Measurements from ENCODE around the gene SNRPA. TPM values are rescaled to one million over a fixed set of nuclear protein-coding genes. Genes with fewer than 3 reads are reported as not detected.

The SNRPA gene
- total and polyA plus RNA-seq, 4 donors: 26.7 to 49.1 (median 43.8) TPM

DNA sequence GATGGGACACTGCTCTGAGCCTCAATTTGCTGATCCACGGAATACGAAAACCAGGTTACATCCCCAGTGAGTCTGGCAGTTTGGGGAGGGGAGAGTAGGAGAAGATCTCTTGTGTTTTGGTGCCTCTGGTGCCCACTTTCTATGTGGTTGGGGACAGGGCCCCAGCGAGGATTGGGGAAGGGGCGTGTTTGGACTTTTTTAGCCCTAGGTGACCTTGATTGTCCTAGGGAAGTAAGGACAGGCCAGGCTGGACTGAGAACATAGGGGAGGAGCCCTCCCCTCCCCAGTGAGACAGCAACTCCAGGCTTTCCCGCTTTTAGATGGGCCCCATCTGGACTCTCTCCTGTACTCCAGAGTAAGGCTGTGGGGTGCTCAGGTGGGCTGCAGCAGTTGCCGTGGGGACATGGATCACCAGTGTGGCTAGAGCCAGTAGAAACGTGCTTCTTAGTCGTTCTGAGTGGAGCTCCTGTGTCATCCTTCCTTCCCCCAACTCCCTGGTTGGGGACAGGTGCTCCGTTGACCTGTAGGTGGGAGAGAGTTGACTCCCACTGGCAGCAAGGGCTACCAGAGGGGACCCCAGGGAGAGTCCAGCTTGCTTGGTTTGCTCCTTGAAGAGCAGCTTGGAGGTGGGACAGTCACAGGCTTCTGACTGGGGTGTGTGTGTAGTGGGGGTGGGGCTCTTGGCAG lies 52.3 kb downstream of the SNRPA start:
- 45 to 60% methylated on average over 9 of the region's 9 CpGs for WGBS, 2 donors
- intact Hi-C loops (cut with DNase I): loop anchor here in 1 of 2 donors (10.0 kb wide), 1 partner anchor 359 kb away; the partner anchor contains the start of gene SERTAD3
- DNase-seq (peak in 1 of 2 donors; percentile 75), ATAC-seq (ENCODE audit: low FRiP score) (no peak)
- Histone ChIP-seq H3K36me3 (ENCODE audit: control insufficient read depth in 1 of 2, insufficient read depth in 2 of 2, low read length in 1 of 2) (peaks cover 0 to 4% of the 10 kb centered on the region in 2 donors), H3K4me1 (ENCODE audit: control insufficient read depth in 1 of 2, insufficient read depth in 2 of 2, low read length in 2 of 2) (no peaks in the 10 kb centered on the region), H3K9me3 (ENCODE audit: control insufficient read depth, low read length) (no peaks in the 10 kb centered on the region), H3K4me3 (ENCODE audit: low read length in 2 of 2) (no peak overlapping the region), H3K27ac (ENCODE audit: low read depth in 1 of 2, low read length in 2 of 2) (peak overlapping the region in 1 of 2 donors; percentile 6), H3K27me3 (ENCODE audit: control insufficient read depth in 1 of 2, insufficient read depth in 2 of 2, low read length in 1 of 2) (no peaks in the 10 kb centered on the region)

DNA sequence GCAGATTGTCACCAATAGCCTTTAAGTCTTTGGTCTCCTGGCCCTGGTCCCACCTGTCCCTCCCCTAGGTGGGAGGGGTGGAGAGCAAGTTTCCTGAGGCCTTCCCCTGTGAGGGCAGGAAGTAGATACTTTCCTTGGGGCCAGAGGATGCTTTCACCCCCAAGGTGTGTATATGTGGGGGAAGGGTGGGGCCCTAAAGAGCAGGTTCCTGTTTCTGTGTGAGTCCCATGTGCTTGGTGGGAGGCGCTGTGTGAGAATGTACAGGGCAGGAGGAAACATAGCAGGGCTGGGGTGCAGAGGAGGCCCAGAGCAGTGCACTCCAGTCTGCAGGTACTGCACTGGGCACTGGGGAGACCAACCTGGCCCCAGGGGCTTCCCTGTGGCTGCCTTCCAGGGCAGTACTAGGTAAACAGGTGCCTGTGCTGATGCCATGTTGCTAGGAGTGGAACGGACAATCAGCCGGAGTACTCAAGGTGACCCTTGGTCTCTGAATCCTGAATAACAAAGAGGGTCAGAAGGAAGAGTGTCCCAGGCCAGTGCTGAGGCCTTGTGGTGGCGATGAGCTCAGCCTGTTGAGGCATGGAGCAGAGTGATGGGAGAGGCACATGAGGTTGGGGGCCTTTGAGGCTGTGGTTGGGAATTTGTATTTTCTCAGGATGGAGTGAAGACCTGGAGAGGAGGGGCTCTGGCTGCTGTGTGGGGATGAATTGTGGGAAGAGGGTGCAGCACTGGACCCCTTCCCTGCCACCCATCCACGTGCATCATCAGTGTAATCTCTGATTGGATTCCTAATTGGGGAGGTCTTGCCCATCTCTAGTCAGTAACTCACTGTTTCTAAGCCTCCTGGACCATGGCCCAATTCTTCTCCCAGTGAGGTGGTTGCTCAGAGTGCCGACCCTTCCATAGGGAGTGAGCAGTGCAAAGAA lies 53.1 kb downstream of the SNRPA start:
- Histone ChIP-seq H3K27me3 (ENCODE audit: control insufficient read depth in 1 of 2, insufficient read depth in 2 of 2, low read length in 1 of 2) (no peaks in the 10 kb centered on the region), H3K4me3 (ENCODE audit: low read length in 2 of 2) (no peak overlapping the region), H3K9me3 (ENCODE audit: control insufficient read depth, low read length) (no peaks in the 10 kb centered on the region), H3K36me3 (ENCODE audit: control insufficient read depth in 1 of 2, insufficient read depth in 2 of 2, low read length in 1 of 2) (peaks cover 0 to 6% of the 10 kb centered on the region in 2 donors), H3K27ac (ENCODE audit: low read depth in 1 of 2, low read length in 2 of 2) (no peak overlapping the region), H3K4me1 (ENCODE audit: control insufficient read depth in 1 of 2, insufficient read depth in 2 of 2, low read length in 2 of 2) (no peaks in the 10 kb centered on the region)
- peak in 1 of 2 donors; percentile 54 for DNase-seq
- intact Hi-C loops (cut with DNase I): loop anchor here in 1 of 2 donors (10.0 kb wide), 1 partner anchor 359 kb away; the partner anchor contains the start of gene SERTAD3
- no peak for ATAC-seq (ENCODE audit: low FRiP score)
- WGBS, 2 donors: 66 to 67% methylated on average over 6 of the region's 6 CpGs

DNA sequence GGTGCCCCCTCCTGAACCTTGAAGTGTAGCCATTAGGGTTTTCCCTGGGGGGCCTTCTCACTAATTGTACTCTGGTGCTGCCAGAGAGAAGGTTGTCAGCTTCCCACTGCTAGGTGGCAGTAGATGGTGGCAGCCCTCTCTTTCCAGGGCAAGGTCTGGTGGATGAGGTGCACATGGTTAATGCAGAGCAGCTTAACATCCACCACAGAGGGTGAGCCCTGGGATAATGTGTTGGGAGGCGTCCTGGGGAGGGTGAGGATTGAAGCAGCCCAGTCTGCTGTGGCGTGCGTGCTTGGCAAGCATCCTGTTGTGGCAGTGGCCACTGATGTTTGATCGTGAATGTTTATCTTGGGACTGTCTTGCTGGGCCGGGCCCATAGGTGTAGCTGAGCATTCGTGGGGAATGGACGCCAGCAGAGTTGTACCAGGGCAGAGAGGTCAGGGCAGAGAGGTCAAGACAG lies 53.8 kb downstream of the SNRPA start:
- Histone ChIP-seq H3K4me1 (ENCODE audit: control insufficient read depth in 1 of 2, insufficient read depth in 2 of 2, low read length in 2 of 2) (no peaks in the 10 kb centered on the region), H3K4me3 (ENCODE audit: low read length in 2 of 2) (no peak overlapping the region), H3K27ac (ENCODE audit: low read depth in 1 of 2, low read length in 2 of 2) (peak overlapping the region in 1 of 2 donors; percentile 22), H3K27me3 (ENCODE audit: control insufficient read depth in 1 of 2, insufficient read depth in 2 of 2, low read length in 1 of 2) (no peaks in the 10 kb centered on the region), H3K9me3 (ENCODE audit: control insufficient read depth, low read length) (no peaks in the 10 kb centered on the region), H3K36me3 (ENCODE audit: control insufficient read depth in 1 of 2, insufficient read depth in 2 of 2, low read length in 1 of 2) (peaks cover 0 to 6% of the 10 kb centered on the region in 2 donors)
- WGBS, 2 donors: 1 to 8% methylated on average over 7 of the region's 7 CpGs
- ATAC-seq (ENCODE audit: low FRiP score): no peak
- intact Hi-C loops (cut with DNase I): loop anchor here (5.0 to 10.0 kb wide), 2 partner anchors 143 to 360 kb away; partner anchors contain the start of gene SERTAD3 (in 1 of the 2)
- peak in 1 of 2 donors; percentile 54 for DNase-seq

DNA sequence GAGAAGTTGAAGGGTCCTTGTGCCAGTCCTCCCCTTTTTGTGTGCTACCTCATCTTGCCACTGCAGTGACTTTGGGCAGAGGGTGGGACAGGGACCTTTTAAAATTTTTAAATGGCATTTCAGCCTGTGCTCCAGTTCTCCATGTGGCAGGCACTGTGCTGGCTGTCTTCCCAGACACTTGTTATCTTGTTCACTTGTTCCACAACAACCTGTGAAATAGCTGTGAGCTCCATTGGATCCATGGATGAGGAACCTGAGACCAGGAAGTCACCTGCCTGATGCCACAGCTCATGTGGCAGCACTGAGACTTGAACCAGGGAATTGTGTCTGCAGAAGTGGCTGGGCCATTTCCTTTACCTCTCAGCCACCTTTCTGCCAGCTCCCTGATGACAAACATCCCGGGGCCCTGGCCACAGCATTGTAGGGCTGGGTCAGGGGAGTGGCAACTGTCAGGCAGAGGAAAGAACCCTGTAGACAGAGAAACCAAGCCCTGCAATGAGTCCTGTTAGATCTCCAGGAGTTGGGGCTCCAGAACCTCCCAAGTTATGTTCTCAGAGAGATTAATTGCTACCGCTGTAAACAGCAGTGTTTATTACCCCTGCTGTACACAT lies 54.4 kb downstream of the SNRPA start:
- 66 to 72% methylated on average over 2 of the region's 2 CpGs for WGBS, 2 donors
- no peak for DNase-seq
- Histone ChIP-seq H3K27me3 (ENCODE audit: control insufficient read depth in 1 of 2, insufficient read depth in 2 of 2, low read length in 1 of 2) (no peaks in the 10 kb centered on the region), H3K36me3 (ENCODE audit: control insufficient read depth in 1 of 2, insufficient read depth in 2 of 2, low read length in 1 of 2) (peaks cover 0 to 6% of the 10 kb centered on the region in 2 donors), H3K4me3 (ENCODE audit: low read length in 2 of 2) (no peak overlapping the region), H3K9me3 (ENCODE audit: control insufficient read depth, low read length) (no peaks in the 10 kb centered on the region), H3K27ac (ENCODE audit: low read depth in 1 of 2, low read length in 2 of 2) (peak overlapping the region in 1 of 2 donors; percentile 22), H3K4me1 (ENCODE audit: control insufficient read depth in 1 of 2, insufficient read depth in 2 of 2, low read length in 2 of 2) (no peaks in the 10 kb centered on the region)
- intact Hi-C loops (cut with DNase I): loop anchor here (5.0 to 10.0 kb wide), 2 partner anchors 143 to 361 kb away; partner anchors contain the start of gene SERTAD3 (in 1 of the 2)
- ATAC-seq (ENCODE audit: low FRiP score): no peak

DNA sequence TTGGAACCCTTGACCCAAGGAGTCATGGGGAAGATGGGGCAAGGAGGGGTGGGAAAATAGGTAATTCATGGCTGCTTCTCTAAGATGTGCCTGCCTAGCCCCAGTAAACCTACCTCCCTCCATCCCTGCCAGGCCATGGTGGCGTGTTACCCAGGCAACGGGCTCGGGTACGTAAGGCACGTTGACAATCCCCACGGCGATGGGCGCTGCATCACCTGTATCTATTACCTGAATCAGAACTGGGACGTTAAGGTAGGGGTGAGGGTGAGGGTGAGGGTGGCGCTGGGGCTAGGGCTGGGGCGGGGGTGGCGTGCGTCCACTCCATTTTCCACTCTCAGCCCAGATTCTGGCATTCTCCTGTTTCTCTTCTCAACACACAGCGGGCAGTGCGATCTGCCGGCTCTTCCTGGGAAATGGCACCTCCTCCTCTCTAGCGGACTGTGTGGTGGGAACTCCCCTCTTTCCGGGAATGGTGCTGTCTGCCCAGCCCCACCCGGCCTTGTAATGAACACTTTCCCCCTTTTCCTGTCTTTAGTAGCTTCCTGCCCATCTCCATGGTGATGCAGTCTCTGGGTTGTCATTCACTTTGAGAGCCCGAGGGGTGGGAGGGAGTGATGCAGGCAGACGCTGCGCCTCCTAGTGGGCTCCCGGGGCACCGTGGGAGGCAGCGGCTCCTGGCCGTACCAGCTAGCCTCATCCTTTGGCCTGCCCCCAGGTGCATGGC lies 55.6 kb downstream of the SNRPA start:
- H3K4me3 ChIP-seq (ENCODE audit: low read length in 2 of 2): no peak overlapping the region
- DNase-seq (peak; percentile 85 to 93), ATAC-seq (ENCODE audit: low FRiP score) (peak; percentile 62)
- H3K27me3 ChIP-seq (ENCODE audit: control insufficient read depth in 1 of 2, insufficient read depth in 2 of 2, low read length in 1 of 2): no peaks in the 10 kb centered on the region
- H3K9me3 ChIP-seq (ENCODE audit: control insufficient read depth, low read length): no peaks in the 10 kb centered on the region
- 42 to 44% methylated on average over 26 of the region's 26 CpGs for WGBS, 2 donors
- H3K4me1 ChIP-seq (ENCODE audit: control insufficient read depth in 1 of 2, insufficient read depth in 2 of 2, low read length in 2 of 2): no peaks in the 10 kb centered on the region
- H3K27ac ChIP-seq (ENCODE audit: low read depth in 1 of 2, low read length in 2 of 2): peak overlapping the region in 1 of 2 donors; percentile 32
- intact Hi-C loops (cut with DNase I): loop anchor here (5.0 to 10.0 kb wide), 2 partner anchors 144 to 362 kb away; partner anchors contain the start of gene SERTAD3 (in 1 of the 2)
- peaks cover 0 to 2% of the 10 kb centered on the region in 2 donors for H3K36me3 ChIP-seq (ENCODE audit: control insufficient read depth in 1 of 2, insufficient read depth in 2 of 2, low read length in 1 of 2)

DNA sequence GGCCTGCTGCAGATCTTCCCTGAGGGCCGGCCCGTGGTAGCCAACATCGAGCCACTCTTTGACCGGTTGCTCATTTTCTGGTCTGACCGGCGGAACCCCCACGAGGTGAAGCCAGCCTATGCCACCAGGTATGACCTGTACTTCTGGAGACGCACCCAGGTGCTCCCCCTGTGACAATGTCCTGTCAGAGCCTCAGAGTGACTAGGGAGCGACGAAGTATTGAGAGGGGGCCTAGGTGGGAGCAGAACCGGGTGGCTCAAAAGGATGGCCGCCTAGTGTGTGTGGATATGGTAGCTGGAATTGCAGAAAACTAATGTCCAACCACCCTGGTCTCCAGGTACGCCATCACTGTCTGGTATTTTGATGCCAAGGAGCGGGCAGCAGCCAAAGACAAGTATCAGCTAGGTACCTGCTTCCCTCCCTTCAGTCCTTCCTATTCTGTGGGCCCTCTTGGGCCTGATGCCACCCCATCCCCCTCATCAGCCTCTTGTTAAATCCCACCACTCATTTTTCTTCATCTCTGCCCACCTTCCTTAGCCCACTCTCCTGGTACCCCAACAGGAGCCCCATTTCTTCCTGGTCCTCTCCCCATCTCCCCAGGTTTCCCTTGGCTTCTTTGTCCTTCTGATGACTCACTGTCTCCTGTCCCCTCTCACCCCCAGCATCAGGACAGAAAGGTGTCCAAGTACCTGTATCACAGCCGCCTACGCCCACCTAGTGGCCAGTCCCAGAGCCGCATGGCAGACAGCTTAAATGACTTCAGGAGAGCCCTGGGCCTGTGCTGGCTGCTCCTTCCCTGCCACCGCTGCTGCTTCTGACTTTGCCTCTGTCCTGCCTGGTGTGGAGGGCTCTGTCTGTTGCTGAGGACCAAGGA lies 56.4 kb downstream of the SNRPA start:
- intact Hi-C loops (cut with DNase I): loop anchor here (5.0 to 10.0 kb wide), 2 partner anchors 145 to 363 kb away; partner anchors contain the start of gene SERTAD3 (in 1 of the 2)
- H3K4me1 ChIP-seq (ENCODE audit: control insufficient read depth in 1 of 2, insufficient read depth in 2 of 2, low read length in 2 of 2): no peaks in the 10 kb centered on the region
- ATAC-seq (ENCODE audit: low FRiP score): no peak
- no peaks in the 10 kb centered on the region for H3K9me3 ChIP-seq (ENCODE audit: control insufficient read depth, low read length)
- H3K27ac ChIP-seq (ENCODE audit: low read depth in 1 of 2, low read length in 2 of 2): peak overlapping the region in 1 of 2 donors; percentile 32
- DNase-seq: peak in 1 of 2 donors; percentile 68
- H3K36me3 ChIP-seq (ENCODE audit: control insufficient read depth in 1 of 2, insufficient read depth in 2 of 2, low read length in 1 of 2): peaks cover 0 to 2% of the 10 kb centered on the region in 2 donors
- H3K27me3 ChIP-seq (ENCODE audit: control insufficient read depth in 1 of 2, insufficient read depth in 2 of 2, low read length in 1 of 2): no peaks in the 10 kb centered on the region
- no peak overlapping the region for H3K4me3 ChIP-seq (ENCODE audit: low read length in 2 of 2)
- 72% methylated on average over 18 of the region's 18 CpGs for WGBS, 2 donors

DNA sequence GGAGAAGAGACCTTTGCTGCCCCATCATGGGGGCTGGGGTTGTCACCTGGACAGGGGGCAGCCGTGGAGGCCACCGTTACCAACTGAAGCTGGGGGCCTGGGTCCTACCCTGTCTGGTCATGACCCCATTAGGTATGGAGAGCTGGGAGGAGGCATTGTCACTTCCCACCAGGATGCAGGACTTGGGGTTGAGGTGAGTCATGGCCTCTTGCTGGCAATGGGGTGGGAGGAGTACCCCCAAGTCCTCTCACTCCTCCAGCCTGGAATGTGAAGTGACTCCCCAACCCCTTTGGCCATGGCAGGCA lies 57.0 kb downstream of the SNRPA start:
- Histone ChIP-seq H3K4me3 (ENCODE audit: low read length in 2 of 2) (no peak overlapping the region), H3K36me3 (ENCODE audit: control insufficient read depth in 1 of 2, insufficient read depth in 2 of 2, low read length in 1 of 2) (peaks cover 0 to 2% of the 10 kb centered on the region in 2 donors), H3K27ac (ENCODE audit: low read depth in 1 of 2, low read length in 2 of 2) (no peak overlapping the region), H3K4me1 (ENCODE audit: control insufficient read depth in 1 of 2, insufficient read depth in 2 of 2, low read length in 2 of 2) (peaks cover 0 to 1% of the 10 kb centered on the region in 2 donors), H3K27me3 (ENCODE audit: control insufficient read depth in 1 of 2, insufficient read depth in 2 of 2, low read length in 1 of 2) (no peaks in the 10 kb centered on the region), H3K9me3 (ENCODE audit: control insufficient read depth, low read length) (no peaks in the 10 kb centered on the region)
- DNase-seq: no peak
- 81 to 84% methylated on average over 2 of the region's 2 CpGs for WGBS, 2 donors
- no peak for ATAC-seq (ENCODE audit: low FRiP score)
- intact Hi-C loops (cut with DNase I): loop anchor here (5.0 to 10.0 kb wide), 2 partner anchors 146 to 363 kb away; partner anchors contain the start of gene SERTAD3 (in 1 of the 2)
